Stimulated activated CD8-positive, alpha-beta memory T cell treated with anti-CD3 and anti-CD28 coated beads, Interleukin-4, amount 100 ng/mL, for 4 hours (primary cell): Measurements from ENCODE around the gene ETAA1.

Experiments
- DNase-seq, 2 donors: peaks; one replicate each; pipeline ENCODE4 v3.0.0-alpha.2; 2020; ENCODE audit warnings: low read depth in 2 of 2, low spot score in 1 of 2

Gene ETAA1

DNA sequence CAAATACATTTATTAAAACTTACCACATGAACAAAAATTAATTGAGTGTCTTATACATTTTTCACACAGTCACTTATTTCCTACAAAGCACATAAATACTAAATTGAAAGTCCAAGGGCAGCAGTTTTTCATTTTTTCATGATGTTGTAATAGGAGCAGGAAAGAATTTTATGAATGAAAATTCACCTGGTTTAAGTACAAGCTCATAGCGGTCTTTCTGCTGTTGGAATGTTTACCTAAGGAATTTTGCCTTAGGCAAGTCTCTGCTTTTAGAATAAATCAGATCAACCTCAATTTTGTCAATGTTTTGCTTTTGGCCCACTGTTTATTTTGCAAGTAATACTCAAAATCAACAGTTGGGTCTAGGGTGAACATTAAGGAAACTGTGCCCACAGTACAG lies 40.0 kb downstream of the ETAA1 start:
- no peak for DNase-seq

- no peak for DNase-seq
Measured at GRCh38 chr2:67438337-67438736, 41.2 kb downstream of the ETAA1 start.

DNA sequence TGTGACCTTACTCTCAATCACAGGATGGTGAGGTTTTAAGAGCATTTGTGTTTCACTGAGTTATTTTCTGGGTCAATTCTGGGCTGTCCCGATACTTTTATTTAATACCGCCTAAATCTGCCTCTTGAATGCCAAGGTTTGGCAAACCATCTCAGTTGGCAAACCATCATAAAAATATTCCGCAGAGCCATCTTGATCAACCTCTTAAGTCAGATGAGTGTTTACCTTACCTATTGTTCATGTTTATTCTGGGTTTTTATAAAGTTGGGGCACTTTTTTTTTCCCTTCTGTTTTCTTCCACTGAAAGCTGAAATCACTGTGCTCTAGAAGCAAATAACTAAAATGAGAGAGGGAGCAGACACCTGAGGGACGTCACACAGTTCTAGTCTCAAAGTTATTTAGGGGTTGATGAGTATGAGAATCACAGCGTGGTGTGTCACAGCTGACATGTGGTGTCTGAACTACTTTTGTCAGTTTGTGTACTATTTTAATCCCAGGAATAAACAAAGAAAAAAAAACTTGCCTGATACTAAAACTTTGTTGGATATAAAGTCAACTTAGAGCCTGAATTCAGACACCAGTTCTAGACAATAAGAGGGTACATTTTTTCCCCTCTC lies 48.6 kb downstream of the ETAA1 start:
- DNase-seq: no peak

- no peak for DNase-seq
Measured at GRCh38 chr2:67446491-67446911, 49.4 kb downstream of the ETAA1 start.

DNA sequence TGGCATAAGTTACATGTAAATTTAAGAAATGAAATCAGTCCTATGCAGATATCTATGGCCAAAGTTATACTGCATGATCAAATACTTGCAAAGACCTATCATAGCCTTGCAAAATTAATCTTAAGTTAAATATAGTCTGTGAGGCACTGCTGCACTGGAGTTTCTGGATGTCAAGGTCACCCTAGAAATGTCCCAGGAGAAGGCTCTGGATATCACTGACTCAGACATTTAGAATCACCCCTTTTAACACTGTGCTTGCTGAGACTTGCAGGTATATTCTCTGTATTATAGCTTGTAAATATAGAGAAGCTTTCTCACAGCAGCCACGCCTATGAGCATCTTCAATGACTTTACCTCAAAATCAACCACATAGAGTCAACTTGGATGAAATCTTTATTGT lies 51.5 kb downstream of the ETAA1 start:
- DNase-seq: no peak

- DNase-seq: no peak
Measured at GRCh38 chr2:67451086-67451832, 54.1 kb downstream of the ETAA1 start.

DNA sequence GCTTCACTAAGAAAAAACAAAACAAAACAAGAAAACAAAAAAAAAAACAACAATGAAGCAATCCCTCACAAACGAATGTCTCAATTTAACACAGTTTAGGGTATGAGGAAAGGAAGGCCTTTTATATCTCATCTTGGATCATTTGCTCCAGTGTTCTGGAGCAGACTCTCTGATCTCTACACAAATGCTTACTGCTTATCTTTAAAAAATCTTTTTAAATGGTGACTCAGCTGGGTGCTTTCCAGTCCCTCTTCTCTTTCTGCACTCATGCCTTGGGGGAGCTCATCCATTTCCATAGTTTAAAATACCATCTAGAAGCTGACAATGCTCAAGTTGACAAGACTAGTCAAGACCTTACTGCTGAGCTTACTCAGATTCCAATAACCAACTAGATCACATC lies 56.2 kb downstream of the ETAA1 start:
- DNase-seq: no peak

DNA sequence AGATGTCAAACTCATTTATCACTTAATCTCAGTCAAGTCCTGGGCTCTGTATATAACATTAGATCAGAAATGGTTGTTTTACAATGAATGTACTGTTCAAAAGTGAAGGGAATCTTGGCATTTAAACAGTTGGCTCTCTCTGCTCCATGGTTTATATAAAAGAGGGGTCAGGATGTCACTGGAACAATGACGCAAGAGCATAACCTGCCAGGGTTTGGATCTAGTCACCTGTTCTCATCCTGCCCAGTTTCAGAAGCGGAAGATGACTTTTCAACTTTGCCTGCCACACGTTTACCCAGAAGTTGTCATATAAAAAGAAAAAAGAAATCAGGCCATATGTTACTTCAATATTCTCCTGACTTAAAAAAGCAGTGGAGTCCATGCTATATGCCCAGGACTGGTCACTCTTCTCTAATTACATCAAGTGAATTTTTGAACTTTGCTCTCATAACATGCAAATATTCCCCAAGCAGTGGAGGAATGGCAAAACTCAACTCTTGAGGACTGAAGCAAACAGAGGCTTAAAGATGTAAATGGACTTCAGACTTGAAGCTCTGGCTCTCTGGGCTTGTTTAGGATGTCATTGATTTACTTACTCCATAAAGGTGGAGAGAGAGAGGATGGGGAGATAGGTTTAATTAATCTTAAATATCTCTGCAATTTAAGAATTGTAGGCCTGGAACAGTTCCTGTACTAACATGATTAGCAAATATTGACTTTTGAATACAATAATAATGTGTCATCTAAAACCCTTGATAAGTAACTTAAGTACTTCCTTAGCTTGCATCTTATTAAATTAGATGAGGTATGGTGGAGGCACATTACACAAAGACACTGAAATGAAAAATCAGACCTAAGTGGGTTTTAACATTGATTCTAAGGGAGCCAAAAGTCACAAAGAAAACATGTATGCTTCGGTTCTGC lies 58.3 kb downstream of the ETAA1 start:
- DNase-seq: no peak

DNA sequence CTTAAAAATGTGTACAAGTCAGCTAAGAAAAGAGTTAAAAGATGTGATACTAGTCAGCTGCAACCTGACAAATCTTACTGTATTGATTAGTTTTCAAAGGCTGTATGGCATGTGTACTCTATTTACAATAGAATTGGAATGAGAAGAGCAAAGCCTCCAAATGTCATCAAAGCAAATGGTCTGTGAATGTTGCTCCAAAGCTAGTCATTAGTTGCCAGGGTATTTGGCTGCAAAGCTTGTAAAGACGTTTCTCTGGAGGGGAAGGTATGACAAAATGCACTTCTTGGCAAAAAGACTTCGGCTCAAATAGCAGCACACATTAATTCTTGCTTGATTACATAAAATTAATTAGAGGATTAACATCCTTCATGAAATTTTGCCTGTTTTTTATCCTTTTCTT lies 59.3 kb downstream of the ETAA1 start:
- no peak for DNase-seq

GRCh38 chr2:67457699-67458098 lies 60.6 kb downstream of the ETAA1 start:
- no peak for DNase-seq

DNA sequence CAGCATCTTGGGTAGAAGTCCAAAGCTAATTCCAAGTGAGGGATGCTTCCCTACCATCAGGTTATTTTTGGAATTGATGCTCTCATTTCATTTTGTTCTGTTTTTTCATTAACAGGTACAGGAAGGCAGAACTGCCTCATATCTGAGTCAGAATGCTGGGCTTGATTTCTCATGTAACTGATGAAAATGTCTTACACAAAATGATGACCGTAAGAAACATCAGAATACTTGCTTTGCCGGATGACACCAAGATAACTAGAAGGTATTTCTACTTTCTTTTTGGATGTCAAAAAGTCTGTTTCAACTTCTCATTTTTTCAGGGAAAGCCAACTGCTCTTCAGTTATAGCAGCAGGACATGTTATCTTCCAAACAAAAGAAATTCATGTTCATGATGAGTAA lies 62.6 kb downstream of the ETAA1 start:
- no peak for DNase-seq
